GM23338 (cell line): Measurements from ENCODE around the gene EZH2. TPM values are rescaled to one million over a fixed set of nuclear protein-coding genes. Genes with fewer than 3 reads are reported as not detected.

Experiments
- ATAC-seq: fragments of 200-7000 bp; cut with Tn5 transposase; 3 replicates; pipeline ENCODE4 v1.9.1; 2020
- DNase-seq: peaks from one replicate; pipeline ENCODE4 v3.0.0-alpha.2; 2015; ENCODE audit warnings: low spot score
- H2AFZ ChIP-seq: fragments of 200-600 bp; sonication (generic); 2 replicates; pipeline ENCODE4 v1.8.0; 2016; ENCODE audit warnings: antibody characterized with exemption, mild to moderate bottlenecking, moderate library complexity
- H3F3A ChIP-seq: fragments of 200-600 bp; sonication (generic); replicated peaks from 2 replicates; pipeline ENCODE4 v1.8.0; 2017; ENCODE audit warnings: antibody characterized with exemption, mixed run types, low read depth
- H3K27ac ChIP-seq: fragments of 200-600 bp; sonication (generic); 2 replicates; pipeline ENCODE4 v1.6.1; 2016; ENCODE audit warnings: low read depth
- H3K27me3 ChIP-seq: fragments of 200-600 bp; sonication (generic); 2 replicates; pipeline ENCODE4 v1.8.0; 2016; ENCODE audit warnings: mild to moderate bottlenecking, mixed run types, moderate library complexity; ENCODE audit not compliant: insufficient read depth
- H3K36me3 ChIP-seq: fragments of 200-600 bp; sonication (generic); 2 replicates; pipeline ENCODE4 v1.8.0; 2016; ENCODE audit warnings: mild to moderate bottlenecking; ENCODE audit not compliant: insufficient read depth
- H3K4me1 ChIP-seq: fragments of 200-600 bp; sonication (generic); 2 replicates; pipeline ENCODE4 v1.8.0; 2016; ENCODE audit warnings: mild to moderate bottlenecking, moderate library complexity; ENCODE audit not compliant: insufficient read depth
- H3K4me2 ChIP-seq: fragments of 200-600 bp; sonication (generic); 2 replicates; pipeline ENCODE4 v1.7.1; 2017; ENCODE audit warnings: mixed run types
- H3K4me3 ChIP-seq: fragments of 200-600 bp; sonication (generic); 2 replicates; pipeline ENCODE4 v1.6.1; 2016; ENCODE audit warnings: mixed run types
- H3K79me2 ChIP-seq: fragments of 200-600 bp; sonication (generic); replicated peaks from 2 replicates; pipeline ENCODE4 v1.8.0; 2017; ENCODE audit warnings: mild to moderate bottlenecking; ENCODE audit not compliant: insufficient read depth
- H3K9me2 ChIP-seq: fragments of 200-600 bp; sonication (generic); 2 replicates; pipeline ENCODE4 v1.8.0; 2017; ENCODE audit not compliant: insufficient read depth
- H4K20me1 ChIP-seq: fragments of 200-600 bp; sonication (generic); replicated peaks from 2 replicates; pipeline ENCODE4 v1.8.0; 2017; ENCODE audit warnings: mild to moderate bottlenecking; ENCODE audit not compliant: insufficient read depth
- H3K27ac Mint-ChIP-seq: 2 replicates; pipeline ENCODE4 v1.8.0; 2020; ENCODE audit warnings: inconsistent platforms, mild to moderate bottlenecking, moderate library complexity, mixed read lengths
- H3K27me3 Mint-ChIP-seq: 3 replicates; pipeline ENCODE4 v1.8.0; 2022; ENCODE audit warnings: low read depth, mild to moderate bottlenecking, moderate library complexity, mixed read lengths, inconsistent platforms; ENCODE audit not compliant: insufficient read depth, poor library complexity
- H3K36me3 Mint-ChIP-seq: 3 replicates; pipeline ENCODE4 v1.8.0; 2021; ENCODE audit warnings: low read depth, mild to moderate bottlenecking, inconsistent platforms, moderate library complexity, mixed read lengths
- H3K4me1 Mint-ChIP-seq: 3 replicates; pipeline ENCODE4 v1.8.0; 2020; ENCODE audit warnings: mild to moderate bottlenecking, inconsistent platforms, mixed read lengths
- H3K4me3 Mint-ChIP-seq: 3 replicates; pipeline ENCODE4 v1.8.0; 2021; ENCODE audit warnings: moderate library complexity, mild to moderate bottlenecking, inconsistent platforms, mixed read lengths
- H3K9me3 Mint-ChIP-seq: 3 replicates; pipeline ENCODE4 v1.8.0; 2020; ENCODE audit warnings: moderate library complexity, mild to moderate bottlenecking, inconsistent platforms, mixed read lengths
- CREB1 ChIP-seq: fragments of 250-450 bp; sonication (Bioruptor Pico); IDR thresholded peaks from 2 replicates; pipeline ENCODE4 v1.5.0; 2020; ENCODE audit warnings: low read depth, mild to moderate bottlenecking, moderate library complexity
- CTCF ChIP-seq, 2 experiments: fragments of 200-600 bp in 1 of 2; sonication (generic) in 1 of 2; conservative IDR thresholded peaks; 2 replicates each; pipeline versions ENCODE4 v1.5.1 to v1.6.1; 2016 to 2017; ENCODE audit warnings: antibody characterized with exemption in 2 of 2, low read depth in 2 of 2, mild to moderate bottlenecking in 2 of 2, moderate library complexity in 1 of 2
- ETS1 ChIP-seq: IDR thresholded peaks from 2 replicates; pipeline ENCODE4 v1.6.1; 2016; ENCODE audit warnings: antibody characterized with exemption
- EZH2 ChIP-seq: fragments of 200-600 bp; sonication (generic); IDR thresholded peaks from one replicate; pipeline ENCODE4 v1.8.0; 2017; ENCODE audit warnings: antibody characterized with exemption, mild to moderate bottlenecking, low read depth; ENCODE audit not compliant: unreplicated experiment
- EZH2phosphoT487 ChIP-seq: fragments of 200-600 bp; sonication (generic); IDR thresholded peaks from one replicate; pipeline ENCODE4 v1.8.1; 2018; ENCODE audit warnings: antibody characterized with exemption; ENCODE audit not compliant: unreplicated experiment
- JUNB ChIP-seq: IDR thresholded peaks from one replicate; pipeline ENCODE4 v1.6.1; 2016; ENCODE audit warnings: antibody characterized with exemption; ENCODE audit not compliant: unreplicated experiment
- NANOG ChIP-seq: IDR thresholded peaks from 2 replicates; pipeline ENCODE4 v1.6.1; 2016; ENCODE audit warnings: antibody characterized with exemption, borderline replicate concordance
- POLR2AphosphoS5 ChIP-seq: IDR thresholded peaks from 2 replicates; pipeline ENCODE4 v1.6.1; 2016; ENCODE audit warnings: antibody characterized with exemption, low read depth
- REST ChIP-seq: IDR thresholded peaks from one replicate; pipeline ENCODE4 v1.6.1; 2018; ENCODE audit warnings: antibody characterized with exemption; ENCODE audit not compliant: unreplicated experiment
- STAT1 ChIP-seq: IDR thresholded peaks from one replicate; pipeline ENCODE4 v1.6.1; 2016; ENCODE audit warnings: antibody characterized with exemption; ENCODE audit not compliant: unreplicated experiment
- ZNF114 ChIP-seq: fragments of 250-450 bp; sonication (Bioruptor Pico); IDR thresholded peaks from 2 replicates; pipeline ENCODE4 v1.5.0; 2020; ENCODE audit warnings: mild to moderate bottlenecking, moderate library complexity
- ZNF331 ChIP-seq: fragments of 250-450 bp; sonication (Bioruptor Pico); IDR thresholded peaks from 2 replicates; pipeline ENCODE4 v1.5.0; 2020; ENCODE audit warnings: low read depth, mild to moderate bottlenecking, moderate library complexity
- polyA plus RNA-seq: library from polyadenylated mRNA; unstranded; fragments of >200 nt; fragmentation: Nextera tagmentation; extraction: Ambion mirVana; gene quantifications from 2 replicates; pipeline ENCODE4 v1.2.1, GENCODE V29; 2016
- total RNA-seq: library from RNA; depleted of rRNA; stranded (reverse); fragments of >200 nt; shearing (Covaris generic); gene quantifications from 2 replicates; pipeline ENCODE4 v1.2.3, GENCODE V29; 2014
- TF ChIP-seq, protein P1 (sequence below): fragments of 250-450 bp; sonication (Bioruptor Pico); IDR thresholded peaks from 2 replicates; pipeline ENCODE4 v1.5.0; 2020; ENCODE audit warnings: mild to moderate bottlenecking, moderate library complexity

The EZH2 gene
- total and polyA plus RNA-seq, 2 experiments from 2014 or later = 33.9 to 38.6 TPM

DNA sequence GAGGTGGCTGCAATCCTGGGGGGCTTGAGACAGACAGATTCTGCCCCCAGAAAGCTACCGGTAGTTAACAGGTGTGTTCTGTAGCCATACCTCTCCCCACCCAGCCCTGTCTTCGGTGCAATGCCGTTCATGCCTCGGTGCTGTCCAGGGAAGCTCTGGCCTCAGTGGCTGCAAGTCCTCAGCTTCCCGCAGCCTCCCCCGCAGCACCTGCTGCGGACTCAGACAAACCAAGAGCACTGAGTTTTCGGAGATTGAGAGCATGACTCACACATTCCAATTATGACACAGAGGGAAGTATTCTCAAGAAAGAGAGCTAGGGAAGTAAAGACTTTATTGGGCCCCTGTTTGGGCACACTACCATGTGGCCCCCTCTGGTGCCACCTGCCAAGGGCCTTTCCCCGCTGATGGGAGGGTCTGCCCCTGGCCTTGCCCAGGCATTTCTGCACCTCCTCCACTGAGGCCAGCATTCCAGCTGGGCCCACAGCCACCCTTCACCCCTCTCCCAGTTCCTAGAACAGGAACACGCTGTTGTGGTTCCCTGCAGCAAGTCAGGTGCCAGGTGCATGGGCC, 30.2 kb upstream of the EZH2 start:
- Mint-ChIP-seq H3K4me1 (peaks cover 16% of the 10 kb centered on the region), H3K4me3 (no peak overlapping the region), H3K27ac (no peak overlapping the region; the same call in 1 of the 2 replicates), H3K9me3 (no peaks in the 10 kb centered on the region), H3K27me3 (peaks cover 2% of the 10 kb centered on the region), H3K36me3 (no peaks in the 10 kb centered on the region)
- Histone ChIP-seq H3K9me2 (no peaks in the 10 kb centered on the region), H3K4me1 (peaks cover 1% of the 10 kb centered on the region; the same call in 1 of the 2 replicates), H3K4me3 (no peak overlapping the region), H3K36me3 (no peaks in the 10 kb centered on the region), H2AFZ (no peak overlapping the region), H3K79me2 (no peaks in the 10 kb centered on the region), H3K27ac (no peak overlapping the region), H4K20me1 (no peaks in the 10 kb centered on the region), H3K27me3 (no peaks in the 10 kb centered on the region), H3K4me2 (no peak overlapping the region), H3F3A (no peaks in the 10 kb centered on the region)
- no peak for DNase-seq
- no peak for TF ChIP-seq JUNB
- TF ChIP-seq EZH2 = no peak
- TF ChIP-seq ETS1 = no peak
- TF ChIP-seq ZNF331 = no peak
- TF ChIP-seq, protein P1, sequence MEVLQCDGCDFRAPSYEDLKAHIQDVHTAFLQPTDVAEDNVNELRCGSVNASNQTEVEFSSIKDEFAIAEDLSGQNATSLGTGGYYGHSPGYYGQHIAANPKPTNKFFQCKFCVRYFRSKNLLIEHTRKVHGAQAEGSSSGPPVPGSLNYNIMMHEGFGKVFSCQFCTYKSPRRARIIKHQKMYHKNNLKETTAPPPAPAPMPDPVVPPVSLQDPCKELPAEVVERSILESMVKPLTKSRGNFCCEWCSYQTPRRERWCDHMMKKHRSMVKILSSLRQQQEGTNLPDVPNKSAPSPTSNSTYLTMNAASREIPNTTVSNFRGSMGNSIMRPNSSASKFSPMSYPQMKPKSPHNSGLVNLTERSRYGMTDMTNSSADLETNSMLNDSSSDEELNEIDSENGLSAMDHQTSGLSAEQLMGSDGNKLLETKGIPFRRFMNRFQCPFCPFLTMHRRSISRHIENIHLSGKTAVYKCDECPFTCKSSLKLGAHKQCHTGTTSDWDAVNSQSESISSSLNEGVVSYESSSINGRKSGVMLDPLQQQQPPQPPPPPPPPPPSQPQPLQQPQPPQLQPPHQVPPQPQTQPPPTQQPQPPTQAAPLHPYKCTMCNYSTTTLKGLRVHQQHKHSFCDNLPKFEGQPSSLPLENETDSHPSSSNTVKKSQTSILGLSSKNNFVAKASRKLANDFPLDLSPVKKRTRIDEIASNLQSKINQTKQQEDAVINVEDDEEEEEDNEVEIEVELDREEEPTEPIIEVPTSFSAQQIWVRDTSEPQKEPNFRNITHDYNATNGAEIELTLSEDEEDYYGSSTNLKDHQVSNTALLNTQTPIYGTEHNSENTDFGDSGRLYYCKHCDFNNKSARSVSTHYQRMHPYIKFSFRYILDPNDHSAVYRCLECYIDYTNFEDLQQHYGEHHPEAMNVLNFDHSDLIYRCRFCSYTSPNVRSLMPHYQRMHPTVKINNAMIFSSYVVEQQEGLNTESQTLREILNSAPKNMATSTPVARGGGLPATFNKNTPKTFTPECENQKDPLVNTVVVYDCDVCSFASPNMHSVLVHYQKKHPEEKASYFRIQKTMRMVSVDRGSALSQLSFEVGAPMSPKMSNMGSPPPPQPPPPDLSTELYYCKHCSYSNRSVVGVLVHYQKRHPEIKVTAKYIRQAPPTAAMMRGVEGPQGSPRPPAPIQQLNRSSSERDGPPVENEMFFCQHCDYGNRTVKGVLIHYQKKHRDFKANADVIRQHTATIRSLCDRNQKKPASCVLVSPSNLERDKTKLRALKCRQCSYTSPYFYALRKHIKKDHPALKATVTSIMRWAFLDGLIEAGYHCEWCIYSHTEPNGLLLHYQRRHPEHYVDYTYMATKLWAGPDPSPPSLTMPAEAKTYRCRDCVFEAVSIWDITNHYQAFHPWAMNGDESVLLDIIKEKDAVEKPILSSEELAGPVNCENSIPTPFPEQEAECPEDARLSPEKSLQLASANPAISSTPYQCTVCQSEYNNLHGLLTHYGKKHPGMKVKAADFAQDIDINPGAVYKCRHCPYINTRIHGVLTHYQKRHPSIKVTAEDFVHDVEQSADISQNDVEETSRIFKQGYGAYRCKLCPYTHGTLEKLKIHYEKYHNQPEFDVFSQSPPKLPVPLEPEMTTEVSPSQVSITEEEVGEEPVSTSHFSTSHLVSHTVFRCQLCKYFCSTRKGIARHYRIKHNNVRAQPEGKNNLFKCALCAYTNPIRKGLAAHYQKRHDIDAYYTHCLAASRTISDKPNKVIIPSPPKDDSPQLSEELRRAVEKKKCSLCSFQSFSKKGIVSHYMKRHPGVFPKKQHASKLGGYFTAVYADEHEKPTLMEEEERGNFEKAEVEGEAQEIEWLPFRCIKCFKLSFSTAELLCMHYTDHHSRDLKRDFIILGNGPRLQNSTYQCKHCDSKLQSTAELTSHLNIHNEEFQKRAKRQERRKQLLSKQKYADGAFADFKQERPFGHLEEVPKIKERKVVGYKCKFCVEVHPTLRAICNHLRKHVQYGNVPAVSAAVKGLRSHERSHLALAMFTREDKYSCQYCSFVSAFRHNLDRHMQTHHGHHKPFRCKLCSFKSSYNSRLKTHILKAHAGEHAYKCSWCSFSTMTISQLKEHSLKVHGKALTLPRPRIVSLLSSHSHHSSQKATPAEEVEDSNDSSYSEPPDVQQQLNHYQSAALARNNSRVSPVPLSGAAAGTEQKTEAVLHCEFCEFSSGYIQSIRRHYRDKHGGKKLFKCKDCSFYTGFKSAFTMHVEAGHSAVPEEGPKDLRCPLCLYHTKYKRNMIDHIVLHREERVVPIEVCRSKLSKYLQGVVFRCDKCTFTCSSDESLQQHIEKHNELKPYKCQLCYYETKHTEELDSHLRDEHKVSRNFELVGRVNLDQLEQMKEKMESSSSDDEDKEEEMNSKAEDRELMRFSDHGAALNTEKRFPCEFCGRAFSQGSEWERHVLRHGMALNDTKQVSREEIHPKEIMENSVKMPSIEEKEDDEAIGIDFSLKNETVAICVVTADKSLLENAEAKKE = no peak
- no peak for TF ChIP-seq POLR2AphosphoS5
- TF ChIP-seq STAT1 = no peak
- no peak for TF ChIP-seq CREB1 (CRISPR knock-in tag)
- no peak for TF ChIP-seq CTCF (conservative IDR thresholded peaks at IDR 0.05; ENCODE audit: low read depth in 2 of 2)
- no peak for TF ChIP-seq ZNF114 (CRISPR knock-in tag)
- TF ChIP-seq REST = no peak
- TF ChIP-seq NANOG = no peak
- TF ChIP-seq EZH2phosphoT487 = no peak
- ATAC-seq = no peak
